Endothelial cell of umbilical vein (primary cell): Measurements from ENCODE around the gene CD81. TPM values are rescaled to one million over a fixed set of nuclear protein-coding genes. Genes with fewer than 3 reads are reported as not detected.
A peak's percentile ranks its signal among the peaks of the same experiment; 100 is the strongest.

ENCODE experiments used
- BruUV-seq: library from RNA; stranded (reverse); fragments of 400-500 nt; replicated peaks from 2 replicates; lab custom pipeline; 2021; lab: Mats Ljungman, UMichigan
- CTCF ChIA-PET: fragments of 300-600, 350-600 bp; sonication (Branson Sonifier 250); formaldehyde crosslinking; loops from one replicate; lab custom pipeline; 2021; ENCODE audit warnings: antibody characterized with exemption, inconsistent platforms; lab: Charles Lee
- POLR2A ChIA-PET: fragments of 300-600, 350-600 bp; sonication (Branson Sonifier 250); formaldehyde crosslinking; loops from one replicate; lab custom pipeline; 2021; ENCODE audit warnings: antibody characterized with exemption, inconsistent platforms; lab: Charles Lee
- DNase-seq: peaks from one replicate; pipeline ENCODE4 v3.0.0-alpha.2; 2011; ENCODE audit warnings: low read depth, low spot score
- FAIRE-seq: peaks from 2 replicates; lab custom pipeline; 2011; peaks lifted over from hg19 to GRCh38; lab: Jason Lieb, UNC
- H2AFZ ChIP-seq: 2 replicates; pipeline ENCODE4 v1.6.0; 2012; ENCODE audit warnings: low read depth, low read length, control low read depth, inconsistent platforms
- H3K27ac ChIP-seq: 2 replicates; pipeline ENCODE4 v1.5.1; 2011; ENCODE audit warnings: low read depth, mild to moderate bottlenecking, control low read depth, low read length, moderate library complexity; ENCODE audit not compliant: insufficient read depth
- H3K27me3 ChIP-seq, 2 experiments: 2 replicates each; pipeline versions ENCODE4 v1.6.0 to v1.6.1; 2011; ENCODE audit warnings: low read length in 2 of 2, mixed read lengths in 1 of 2; ENCODE audit not compliant: control insufficient read depth in 2 of 2, insufficient read depth in 2 of 2
- H3K36me3 ChIP-seq, 2 experiments: 2 replicates in 1 of 2; 3 replicates in 1 of 2; pipeline ENCODE4 v1.5.1; 2011; ENCODE audit warnings: low read length in 2 of 2, mild to moderate bottlenecking in 1 of 2, moderate library complexity in 1 of 2; ENCODE audit not compliant: control insufficient read depth in 2 of 2, insufficient read depth in 2 of 2; ENCODE audit errors: extremely low read depth in 1 of 2
- H3K4me1 ChIP-seq: 3 replicates; pipeline ENCODE4 v1.5.1; 2011; ENCODE audit warnings: mild to moderate bottlenecking, low read length; ENCODE audit not compliant: control insufficient read depth, insufficient read depth; ENCODE audit errors: extremely low read depth
- H3K4me2 ChIP-seq: 2 replicates; pipeline ENCODE4 v1.6.1; 2011; ENCODE audit warnings: low read length, control low read depth, mixed read lengths; ENCODE audit not compliant: insufficient read depth
- H3K4me3 ChIP-seq, 3 experiments: fragments of 200-600 bp in 1 of 3; sonication (generic), shearing (Covaris generic) in 1 of 3; replicated peaks in 1 of 3; 2 replicates each; pipeline ENCODE4 v1.5.1; 2011 to 2016; ENCODE audit warnings: control low read depth in 3 of 3, low read length in 3 of 3, mild to moderate bottlenecking in 2 of 3, inconsistent platforms in 1 of 3, low read depth in 1 of 3, moderate library complexity in 1 of 3; ENCODE audit not compliant: insufficient read depth in 1 of 3
- H3K79me2 ChIP-seq: 2 replicates; pipeline ENCODE4 v1.6.0; 2012; ENCODE audit warnings: low read length, inconsistent platforms; ENCODE audit not compliant: control insufficient read depth, insufficient read depth
- H3K9ac ChIP-seq: replicated peaks from 2 replicates; pipeline ENCODE3; 2011; ENCODE audit warnings: low read length, control low read depth; ENCODE audit not compliant: insufficient read depth; ENCODE audit errors: extremely low read depth
- H3K9me1 ChIP-seq: replicated peaks from 3 replicates; pipeline ENCODE4 v1.6.0; 2011; ENCODE audit warnings: mild to moderate bottlenecking, low read length; ENCODE audit not compliant: control insufficient read depth, insufficient read depth; ENCODE audit errors: extremely low read depth
- H3K9me3 ChIP-seq: replicated peaks from 2 replicates; pipeline ENCODE4 v1.5.1; 2012; ENCODE audit warnings: low read length, inconsistent platforms; ENCODE audit not compliant: control insufficient read depth, insufficient read depth
- H4K20me1 ChIP-seq: replicated peaks from 2 replicates; pipeline ENCODE3; 2011; ENCODE audit warnings: mild to moderate bottlenecking, low read length; ENCODE audit not compliant: control insufficient read depth, insufficient read depth; ENCODE audit errors: extremely low read depth
- CTCF ChIP-seq, 2 donors: IDR thresholded peaks; 1 replicate in 1 of 2; 2 replicates in 1 of 2; pipeline ENCODE4 v1.5.1; 2011; ENCODE audit warnings: low read length in 2 of 2, mild to moderate bottlenecking in 2 of 2, moderate library complexity in 2 of 2, control low read depth in 1 of 2, inconsistent platforms in 1 of 2, low read depth in 1 of 2; ENCODE audit not compliant: insufficient read depth in 1 of 2; ENCODE audit errors: extremely low read depth in 1 of 2
- MAX ChIP-seq: IDR thresholded peaks from 2 replicates; pipeline ENCODE4 v1.6.1; 2011; ENCODE audit not compliant: insufficient read depth, insufficient read length
- dilution Hi-C: fragments of 300-500 bp; cut with MboI; formaldehyde crosslinking; loops from one replicate; pipeline ENCODE4 v1.15.0; 2019; ENCODE audit warnings: low sequenced_read_pairs; ENCODE audit not compliant: extremely low pct_ligation_motif_present
- intact Hi-C: fragments of 100-400 bp; cut with micrococcal nuclease; formaldehyde crosslinking; loops from one replicate; pipeline ENCODE4 v1.10.0; 2022
- polyA plus RNA-seq, 4 experiments: library from polyadenylated mRNA; depleted of rRNA in 3 of 4; stranded (reverse) in 3 of 4; unstranded in 1 of 4; fragments of >200 nt; gene quantifications; 2 replicates each; pipeline versions ENCODE4 v1.2.1 to v1.2.3, GENCODE V29; 2011 to 2012; ENCODE audit warnings: missing spikeins in 1 of 4
- total RNA-seq: library from RNA; stranded (reverse); gene quantifications from 2 replicates; pipeline ENCODE4 v1.2.3, GENCODE V29; 2021

Gene CD81
- total and polyA plus RNA-seq, 2 donors (not counting 3 experiments of a cell fraction or from before 2014, with no cell fraction given) = 409 to 802 TPM

DNA sequence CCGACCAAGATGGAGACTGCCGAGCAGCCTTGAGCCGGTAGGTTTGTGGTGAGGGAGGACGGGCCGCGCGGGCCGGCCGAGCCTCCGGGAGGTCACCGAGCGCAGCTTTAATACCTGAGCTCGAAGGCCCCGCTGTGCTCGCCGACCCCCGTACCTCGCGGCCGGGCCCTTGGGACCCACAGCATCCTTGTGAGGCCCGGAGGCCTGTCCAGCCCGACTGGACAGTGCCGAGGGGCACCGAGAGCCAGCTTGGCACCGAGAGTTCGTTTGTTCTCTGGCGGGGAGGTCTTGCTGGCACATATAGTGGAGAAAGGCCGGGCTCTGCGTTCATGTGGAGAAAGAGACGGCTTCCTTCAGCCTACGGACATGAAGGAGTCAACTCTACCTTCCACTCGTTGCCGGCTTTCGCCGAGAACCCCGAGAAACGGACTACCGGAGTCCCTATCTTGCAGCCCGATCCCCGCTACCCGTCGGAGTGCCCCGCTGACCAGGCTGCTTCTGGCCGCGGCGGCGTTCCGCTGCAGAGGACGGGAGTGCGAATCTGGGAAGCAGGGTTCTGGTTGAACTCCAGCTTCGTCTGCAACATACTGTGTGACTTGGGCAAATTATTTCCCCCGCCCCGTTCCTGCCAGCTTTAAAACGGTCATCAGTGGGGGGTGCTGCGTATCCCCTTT, 23.8 kb downstream of the CD81 start:
- no peak for FAIRE-seq
- DNase-seq = no peak
- H3K9ac ChIP-seq = peak overlapping the region; percentile 97
- no peaks in the 10 kb centered on the region for H4K20me1 ChIP-seq
- ChIA-PET POLR2A (interaction anchor here (0.6 to 2.1 kb wide), 6 partner anchors 14 to 691 kb away, joined by 3 to 12 read pairs (median 5); partner anchors contain the start of gene CD81), CTCF (interaction anchor here (0.6 to 5.0 kb wide), 11 partner anchors 12 to 639 kb away, joined by 3 to 42 read pairs (median 5); partner anchors contain the start of gene CD81)
- H3K4me2 ChIP-seq = peak overlapping the region; percentile 82
- peaks cover 17% of the 10 kb centered on the region for H3K79me2 ChIP-seq
- TF ChIP-seq CTCF (IDR thresholded peaks at IDR 0.05; ENCODE audit: extremely low read depth in 1 of 2, insufficient read depth in 1 of 2, low read depth in 1 of 2, low read length in 2 of 2) (no peak), MAX (no peak)
- H3K27me3 ChIP-seq = no peaks in the 10 kb centered on the region
- H3K9me3 ChIP-seq = no peaks in the 10 kb centered on the region
- intact Hi-C loops = loop anchor here (1.0 kb wide), 5 partner anchors 18 to 532 kb away; no protein-coding TSS in a partner anchor
- H3K4me3 ChIP-seq = peak overlapping the region; percentile 56 to 86 (median 81)
- H3K27ac ChIP-seq = peak overlapping the region; percentile 93
- dilution Hi-C loops = no loop called here
- H2AFZ ChIP-seq = peak overlapping the region; percentile 3
- H3K36me3 ChIP-seq = peaks cover 7 to 29% of the 10 kb centered on the region in 2 experiments
- BruUV-seq = TSS peak; percentile 59
- H3K4me1 ChIP-seq = peaks cover 18% of the 10 kb centered on the region
- no peaks in the 10 kb centered on the region for H3K9me1 ChIP-seq
